HepG2 (cell line): ENCODE data around the gene C5. TPM values are rescaled to one million over a fixed set of nuclear protein-coding genes. Genes with fewer than 3 reads are reported as not detected.

Experiments
- CBX2 ChIP-seq, 2 experiments: fragments of 200-600 bp in 1 of 2; sonication (generic); formaldehyde crosslinking in 1 of 2; IDR thresholded peaks; 2 replicates each; pipeline versions ENCODE4 v1.7.0 to v1.8.1; 2018 to 2022; ENCODE audit warnings: low read depth in 2 of 2, low read length in 1 of 2, mild to moderate bottlenecking in 1 of 2, missing genetic modification reagents in 1 of 2
- CEBPB ChIP-seq: IDR thresholded peaks from 2 replicates; pipeline ENCODE4 v1.6.1; 2011; ENCODE audit warnings: low read depth, low read length, improper control_type of control experiment, borderline replicate concordance
- DR1 ChIP-seq: sonication (generic); formaldehyde crosslinking; IDR thresholded peaks from 2 replicates; pipeline ENCODE4 v1.8.0; 2021; ENCODE audit warnings: mild to moderate bottlenecking, missing genetic modification reagents, inconsistent platforms
- GATAD1 ChIP-seq: IDR thresholded peaks from 2 replicates; pipeline ENCODE4 v1.6.1; 2016; ENCODE audit warnings: missing genetic modification reagents, missing compliant biosample characterization
- KDM4B ChIP-seq: sonication (generic); formaldehyde crosslinking; IDR thresholded peaks from 2 replicates; pipeline ENCODE4 v1.4.0; 2020; ENCODE audit warnings: missing genetic modification reagents
- SNAI1 ChIP-seq: sonication (generic); formaldehyde crosslinking; IDR thresholded peaks from 2 replicates; pipeline ENCODE4 v1.5.0; 2020; ENCODE audit warnings: mild to moderate bottlenecking, missing genetic modification reagents, borderline replicate concordance
- SOX5 ChIP-seq: IDR thresholded peaks from 2 replicates; pipeline ENCODE4 v1.6.1; 2016; ENCODE audit warnings: borderline replicate concordance
- SYNCRIP ChIP-seq: fragments of 200-400 bp; formaldehyde crosslinking; IDR thresholded peaks from 2 replicates; pipeline ENCODE4 v1.6.1; 2018; ENCODE audit warnings: mild to moderate bottlenecking, low read depth, low read length; ENCODE audit not compliant: insufficient read depth
- ZNF101 ChIP-seq: sonication (generic); formaldehyde crosslinking; IDR thresholded peaks from 2 replicates; pipeline ENCODE4 v1.4.0; 2020; ENCODE audit warnings: mild to moderate bottlenecking, low read depth, missing genetic modification reagents, borderline replicate concordance
- ZNF263 ChIP-seq: sonication (generic); formaldehyde crosslinking; IDR thresholded peaks from 2 replicates; pipeline ENCODE4 v1.4.0; 2020; ENCODE audit warnings: missing genetic modification reagents
- ZNF337 ChIP-seq: sonication (generic); formaldehyde crosslinking; IDR thresholded peaks from 2 replicates; pipeline ENCODE4 v1.5.1; 2020; ENCODE audit warnings: missing genetic modification reagents, low read depth, mild to moderate bottlenecking, borderline replicate concordance
- ZNF672 ChIP-seq: sonication (generic); formaldehyde crosslinking; IDR thresholded peaks from 2 replicates; pipeline ENCODE4 v1.8.1; 2022; ENCODE audit warnings: missing genetic modification reagents
- ZNF766 ChIP-seq: sonication (generic); formaldehyde crosslinking; IDR thresholded peaks from 2 replicates; pipeline ENCODE4 v1.5.0; 2020; ENCODE audit warnings: missing genetic modification reagents, borderline replicate concordance
- polyA plus RNA-seq, 8 experiments: library from polyadenylated mRNA; depleted of rRNA in 3 of 8; stranded (reverse) in 7 of 8; unstranded in 1 of 8; fragments of >200 nt; fragmentation: Illumina TruSeq in 4 of 8; extraction: Trizol in 4 of 8; gene quantifications; 2 replicates each; pipeline versions ENCODE4 v1.2.1 to v1.2.3, GENCODE V29; 2011 to 2016; ENCODE audit warnings: low read depth in 4 of 8, missing spikeins in 1 of 8, mixed read lengths in 1 of 8; ENCODE audit not compliant: insufficient read depth in 1 of 8
- total RNA-seq, 5 experiments: library from RNA; depleted of rRNA; stranded (reverse); fragments of >200 nt; fragmentation: Illumina TruSeq; extraction: Trizol; gene quantifications; 2 replicates each; pipeline ENCODE4 v1.2.3, GENCODE V29; 2016; ENCODE audit warnings: low read depth in 1 of 5
- TF ChIP-seq, protein P1 (sequence below): conservative IDR thresholded peaks from 2 replicates; pipeline ENCODE4 v1.6.1; 2018; ENCODE audit warnings: missing genetic modification reagents
- TF ChIP-seq, protein P2 (sequence below): IDR thresholded peaks from 2 replicates; pipeline ENCODE4 v1.6.1; 2012; ENCODE audit warnings: inconsistent platforms
- TF ChIP-seq, protein P3 (sequence below): sonication (generic); formaldehyde crosslinking; IDR thresholded peaks from 2 replicates; pipeline ENCODE4 v1.8.0; 2022; ENCODE audit warnings: missing genetic modification reagents, mild to moderate bottlenecking, borderline replicate concordance
- TF ChIP-seq, protein P4 (sequence below): IDR thresholded peaks from 2 replicates; pipeline ENCODE4 v1.4.0; 2020; ENCODE audit warnings: mild to moderate bottlenecking, missing genetic modification reagents
- TF ChIP-seq, protein P5 (sequence below): sonication (generic); formaldehyde crosslinking; IDR thresholded peaks from 2 replicates; pipeline ENCODE4 v1.9.0; 2021; ENCODE audit warnings: missing genetic modification reagents, borderline replicate concordance
- TF ChIP-seq, protein P6 (sequence below): sonication (generic); formaldehyde crosslinking; IDR thresholded peaks from 2 replicates; pipeline ENCODE4 v1.4.0; 2020; ENCODE audit warnings: missing genetic modification reagents; ENCODE audit errors: not compliant biosample characterization

Gene C5
- total and polyA plus RNA-seq, 2 of the 13 experiments (the other 11 are each of a cell fraction or from before 2014, with no cell fraction given): 57.6 to 192 TPM

DNA sequence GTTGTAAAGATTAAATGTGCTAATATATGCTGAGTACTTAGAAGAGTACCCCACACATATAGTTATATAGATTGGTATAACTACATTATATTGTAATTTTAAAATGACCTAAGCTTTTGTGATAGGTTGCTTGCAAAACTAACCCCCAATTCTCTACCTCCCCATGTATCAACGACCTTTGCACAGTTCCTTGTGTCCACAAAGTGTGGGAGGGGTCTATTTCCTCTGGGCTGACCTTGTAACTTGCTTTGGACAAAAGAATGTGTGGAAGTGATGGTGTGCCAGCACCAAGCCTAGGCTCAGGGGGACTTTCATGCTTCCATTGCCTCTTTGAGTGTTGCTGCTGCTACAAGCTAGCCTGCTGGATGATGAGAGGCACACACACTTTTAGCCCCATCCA, 20.6 kb downstream of the C5 start (continued):
- TF ChIP-seq, protein P1, sequence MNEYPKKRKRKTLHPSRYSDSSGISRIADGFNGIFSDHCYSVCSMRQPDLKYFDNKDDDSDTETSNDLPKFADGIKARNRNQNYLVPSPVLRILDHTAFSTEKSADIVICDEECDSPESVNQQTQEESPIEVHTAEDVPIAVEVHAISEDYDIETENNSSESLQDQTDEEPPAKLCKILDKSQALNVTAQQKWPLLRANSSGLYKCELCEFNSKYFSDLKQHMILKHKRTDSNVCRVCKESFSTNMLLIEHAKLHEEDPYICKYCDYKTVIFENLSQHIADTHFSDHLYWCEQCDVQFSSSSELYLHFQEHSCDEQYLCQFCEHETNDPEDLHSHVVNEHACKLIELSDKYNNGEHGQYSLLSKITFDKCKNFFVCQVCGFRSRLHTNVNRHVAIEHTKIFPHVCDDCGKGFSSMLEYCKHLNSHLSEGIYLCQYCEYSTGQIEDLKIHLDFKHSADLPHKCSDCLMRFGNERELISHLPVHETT: no peak
- TF ChIP-seq DR1 (CRISPR knock-in tag) (no peak), SYNCRIP (no peak), GATAD1 (CRISPR knock-in tag) (no peak), ZNF337 (CRISPR knock-in tag) (no peak), SOX5 (peak; percentile 12; the same call in 1 of the 2 replicates), SNAI1 (CRISPR knock-in tag) (no peak), CBX2 (IDR thresholded peaks at IDR 0.05; ENCODE audit: low read depth, low read length) (no peak), CBX2 (CRISPR knock-in tag; IDR thresholded peaks at IDR 0.05; ENCODE audit: low read depth) (no peak), KDM4B (CRISPR knock-in tag) (no peak), ZNF263 (CRISPR knock-in tag) (no peak), ZNF672 (no peak), ZNF766 (no peak), ZNF101 (CRISPR knock-in tag) (no peak), CEBPB (no peak)
- TF ChIP-seq, protein P2, sequence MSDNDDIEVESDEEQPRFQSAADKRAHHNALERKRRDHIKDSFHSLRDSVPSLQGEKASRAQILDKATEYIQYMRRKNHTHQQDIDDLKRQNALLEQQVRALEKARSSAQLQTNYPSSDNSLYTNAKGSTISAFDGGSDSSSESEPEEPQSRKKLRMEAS: no peak
- TF ChIP-seq, protein P3, sequence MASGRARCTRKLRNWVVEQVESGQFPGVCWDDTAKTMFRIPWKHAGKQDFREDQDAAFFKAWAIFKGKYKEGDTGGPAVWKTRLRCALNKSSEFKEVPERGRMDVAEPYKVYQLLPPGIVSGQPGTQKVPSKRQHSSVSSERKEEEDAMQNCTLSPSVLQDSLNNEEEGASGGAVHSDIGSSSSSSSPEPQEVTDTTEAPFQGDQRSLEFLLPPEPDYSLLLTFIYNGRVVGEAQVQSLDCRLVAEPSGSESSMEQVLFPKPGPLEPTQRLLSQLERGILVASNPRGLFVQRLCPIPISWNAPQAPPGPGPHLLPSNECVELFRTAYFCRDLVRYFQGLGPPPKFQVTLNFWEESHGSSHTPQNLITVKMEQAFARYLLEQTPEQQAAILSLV (CRISPR knock-in tag): no peak
- TF ChIP-seq, protein P4, sequence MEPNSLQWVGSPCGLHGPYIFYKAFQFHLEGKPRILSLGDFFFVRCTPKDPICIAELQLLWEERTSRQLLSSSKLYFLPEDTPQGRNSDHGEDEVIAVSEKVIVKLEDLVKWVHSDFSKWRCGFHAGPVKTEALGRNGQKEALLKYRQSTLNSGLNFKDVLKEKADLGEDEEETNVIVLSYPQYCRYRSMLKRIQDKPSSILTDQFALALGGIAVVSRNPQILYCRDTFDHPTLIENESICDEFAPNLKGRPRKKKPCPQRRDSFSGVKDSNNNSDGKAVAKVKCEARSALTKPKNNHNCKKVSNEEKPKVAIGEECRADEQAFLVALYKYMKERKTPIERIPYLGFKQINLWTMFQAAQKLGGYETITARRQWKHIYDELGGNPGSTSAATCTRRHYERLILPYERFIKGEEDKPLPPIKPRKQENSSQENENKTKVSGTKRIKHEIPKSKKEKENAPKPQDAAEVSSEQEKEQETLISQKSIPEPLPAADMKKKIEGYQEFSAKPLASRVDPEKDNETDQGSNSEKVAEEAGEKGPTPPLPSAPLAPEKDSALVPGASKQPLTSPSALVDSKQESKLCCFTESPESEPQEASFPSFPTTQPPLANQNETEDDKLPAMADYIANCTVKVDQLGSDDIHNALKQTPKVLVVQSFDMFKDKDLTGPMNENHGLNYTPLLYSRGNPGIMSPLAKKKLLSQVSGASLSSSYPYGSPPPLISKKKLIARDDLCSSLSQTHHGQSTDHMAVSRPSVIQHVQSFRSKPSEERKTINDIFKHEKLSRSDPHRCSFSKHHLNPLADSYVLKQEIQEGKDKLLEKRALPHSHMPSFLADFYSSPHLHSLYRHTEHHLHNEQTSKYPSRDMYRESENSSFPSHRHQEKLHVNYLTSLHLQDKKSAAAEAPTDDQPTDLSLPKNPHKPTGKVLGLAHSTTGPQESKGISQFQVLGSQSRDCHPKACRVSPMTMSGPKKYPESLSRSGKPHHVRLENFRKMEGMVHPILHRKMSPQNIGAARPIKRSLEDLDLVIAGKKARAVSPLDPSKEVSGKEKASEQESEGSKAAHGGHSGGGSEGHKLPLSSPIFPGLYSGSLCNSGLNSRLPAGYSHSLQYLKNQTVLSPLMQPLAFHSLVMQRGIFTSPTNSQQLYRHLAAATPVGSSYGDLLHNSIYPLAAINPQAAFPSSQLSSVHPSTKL: 0 out of 2 replicates have a peak, but pooled peaks have one; percentile 21
- TF ChIP-seq, protein P5, sequence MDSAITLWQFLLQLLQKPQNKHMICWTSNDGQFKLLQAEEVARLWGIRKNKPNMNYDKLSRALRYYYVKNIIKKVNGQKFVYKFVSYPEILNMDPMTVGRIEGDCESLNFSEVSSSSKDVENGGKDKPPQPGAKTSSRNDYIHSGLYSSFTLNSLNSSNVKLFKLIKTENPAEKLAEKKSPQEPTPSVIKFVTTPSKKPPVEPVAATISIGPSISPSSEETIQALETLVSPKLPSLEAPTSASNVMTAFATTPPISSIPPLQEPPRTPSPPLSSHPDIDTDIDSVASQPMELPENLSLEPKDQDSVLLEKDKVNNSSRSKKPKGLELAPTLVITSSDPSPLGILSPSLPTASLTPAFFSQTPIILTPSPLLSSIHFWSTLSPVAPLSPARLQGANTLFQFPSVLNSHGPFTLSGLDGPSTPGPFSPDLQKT (CRISPR knock-in tag): no peak
- TF ChIP-seq, protein P6, sequence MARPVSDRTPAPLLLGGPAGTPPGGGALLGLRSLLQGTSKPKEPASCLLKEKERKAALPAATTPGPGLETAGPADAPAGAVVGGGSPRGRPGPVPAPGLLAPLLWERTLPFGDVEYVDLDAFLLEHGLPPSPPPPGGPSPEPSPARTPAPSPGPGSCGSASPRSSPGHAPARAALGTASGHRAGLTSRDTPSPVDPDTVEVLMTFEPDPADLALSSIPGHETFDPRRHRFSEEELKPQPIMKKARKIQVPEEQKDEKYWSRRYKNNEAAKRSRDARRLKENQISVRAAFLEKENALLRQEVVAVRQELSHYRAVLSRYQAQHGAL (CRISPR knock-in tag): no peak
